GM19468 (cell line): ENCODE data around the gene DNASE1L1.

Experiments
- ATAC-seq: cut with Tn5 transposase; IDR thresholded peaks from one replicate; pipeline ENCODE4 v1.9.1; 2021; ENCODE audit warnings: mild to moderate bottlenecking, moderate library complexity, moderate number of reproducible peaks; ENCODE audit not compliant: unreplicated experiment; ENCODE audit errors: extremely low read depth

The DNASE1L1 gene

GRCh38 chrX:154409222-154409871 lies at the start of gene DNASE1L1:
Gene DNASE1L1 (minus strand): TSS chrX:154409254. CDS start chrX:154405568, 3,686 bp downstream.
- no peak for ATAC-seq

GRCh38 chrX:154458116-154458953 lies 49.3 kb upstream of the DNASE1L1 start, which contains the start of gene PLXNA3:
Gene PLXNA3 (plus strand): TSS chrX:154458281. CDS start chrX:154460184, 1,903 bp downstream.
- ATAC-seq = no peak

GRCh38 chrX:154457491-154458115 lies 48.5 kb upstream of the DNASE1L1 start:
- no peak for ATAC-seq

GRCh38 chrX:154452823-154453222 lies 43.8 kb upstream of the DNASE1L1 start:
- no peak for ATAC-seq

GRCh38 chrX:154450312-154450711 lies 41.3 kb upstream of the DNASE1L1 start:
- ATAC-seq = no peak

- no peak for ATAC-seq
These were observed 40.6 kb upstream of the DNASE1L1 start for GRCh38 chrX:154449618-154450017.

GRCh38 chrX:154448484-154448883 lies 39.4 kb upstream of the DNASE1L1 start:
- no peak for ATAC-seq

- no peak for ATAC-seq
These were observed 37.4 kb upstream of the DNASE1L1 start for GRCh38 chrX:154446430-154446829.

GRCh38 chrX:154445776-154446175 lies 36.7 kb upstream of the DNASE1L1 start:
- no peak for ATAC-seq

- no peak for ATAC-seq
These were observed 35.7 kb upstream of the DNASE1L1 start for GRCh38 chrX:154444755-154445246.

GRCh38 chrX:154443992-154444754 lies 35.1 kb upstream of the DNASE1L1 start, which contains the start of gene FAM50A:
Gene FAM50A (plus strand): TSS chrX:154444141. CDS start chrX:154444236, 95 bp downstream.
- peak; percentile 13 for ATAC-seq

- no peak for ATAC-seq
These were observed 34.4 kb upstream of the DNASE1L1 start for GRCh38 chrX:154443479-154443910.

- ATAC-seq = no peak
These were observed 33.1 kb upstream of the DNASE1L1 start for GRCh38 chrX:154441984-154442707.

- no peak for ATAC-seq
These were observed 32.5 kb upstream of the DNASE1L1 start for GRCh38 chrX:154441564-154441963.

GRCh38 chrX:154440623-154441357 lies 31.7 kb upstream of the DNASE1L1 start:
- ATAC-seq = no peak

GRCh38 chrX:154439841-154440240 lies 30.8 kb upstream of the DNASE1L1 start:
- ATAC-seq = no peak

GRCh38 chrX:154437971-154438893 lies 29.2 kb upstream of the DNASE1L1 start:
- ATAC-seq = no peak
